A549 (cell line): ENCODE results near the gene CD58. TPM values are rescaled to one million over a fixed set of nuclear protein-coding genes. Genes with fewer than 3 reads are reported as not detected.
A peak's percentile ranks its signal among the peaks of the same experiment; 100 is the strongest.

ENCODE experiments used
- ATAC-seq, 2 experiments: fragments of 200-7000 bp in 1 of 2; fragments of >200 bp in 1 of 2; cut with Nextera tagmentation in 1 of 2; cut with Tn5 transposase in 1 of 2; 3 replicates each; pipeline versions ENCODE4 v1.8.0 to v1.9.1; 2018 to 2020; ENCODE audit warnings: mild to moderate bottlenecking in 1 of 2, moderate library complexity in 1 of 2
- CTCF ChIA-PET: fragments of 300-600 bp; sonication (Branson Sonifier 250); formaldehyde crosslinking; extraction: SDS; loops from one replicate; lab custom pipeline; 2021; ENCODE audit warnings: antibody characterized with exemption, inconsistent platforms; lab: Yijun Ruan, JAX
- POLR2A ChIA-PET: fragments of 350-600 bp; formaldehyde crosslinking; extraction: SDS; loops from one replicate; lab custom pipeline; 2021; ENCODE audit warnings: antibody characterized with exemption, inconsistent platforms; lab: Yijun Ruan, JAX
- DNase-seq, 2 experiments: peaks; one replicate each; pipeline versions ENCODE4 v3.0.0 to v3.0.0-alpha.2; 2011 to 2016; ENCODE audit warnings: low read depth in 1 of 2, low spot score in 1 of 2
- FAIRE-seq: peaks from 2 replicates; lab custom pipeline; 2011; peaks lifted over from hg19 to GRCh38; lab: Jason Lieb, UNC
- H3K27ac ChIP-seq, 2 experiments: fragments of >200 bp; sonication (Bioruptor Twin); formaldehyde crosslinking; 3 replicates each; pipeline ENCODE4 v1.5.1; 2016 to 2017
- H3K4me1 ChIP-seq: fragments of >200 bp; sonication (Bioruptor Twin); formaldehyde crosslinking; 3 replicates; pipeline ENCODE4 v1.6.1; 2016
- H3K4me2 ChIP-seq: fragments of >200 bp; sonication (Bioruptor Twin); formaldehyde crosslinking; 3 replicates; pipeline ENCODE4 v1.6.1; 2016
- H3K4me3 ChIP-seq: fragments of >200 bp; sonication (Bioruptor Twin); formaldehyde crosslinking; 3 replicates; pipeline ENCODE4 v1.5.1; 2016
- H3K9me3 ChIP-seq: fragments of >200 bp; sonication (Bioruptor Twin); formaldehyde crosslinking; 3 replicates; pipeline ENCODE4 v1.6.1; 2016
- CBX8 ChIP-seq: fragments of 200-600 bp; sonication (generic); IDR thresholded peaks from 2 replicates; pipeline ENCODE4 v1.6.1; 2016
- CEBPB ChIP-seq, 2 experiments: fragments of >200 bp in 1 of 2; sonication (Bioruptor Twin) in 1 of 2; formaldehyde crosslinking in 1 of 2; IDR thresholded peaks; 2 replicates each; pipeline ENCODE4 v1.6.1; 2012 to 2016
- ESRRA ChIP-seq: fragments of 150-350 bp; IDR thresholded peaks from 2 replicates; pipeline ENCODE4 v1.6.1; 2014; ENCODE audit warnings: mild to moderate bottlenecking, low read length, borderline replicate concordance
- FOSB ChIP-seq: fragments of 250-450 bp; sonication (Bioruptor Pico); IDR thresholded peaks from 2 replicates; pipeline ENCODE4 v1.5.0; 2020; ENCODE audit warnings: mild to moderate bottlenecking, moderate library complexity
- FOSL2 ChIP-seq, 2 experiments: fragments of 450-650 bp in 1 of 2; fragments of >200 bp in 1 of 2; sonication (Bioruptor Twin) in 1 of 2; formaldehyde crosslinking; IDR thresholded peaks; 2 replicates each; pipeline versions ENCODE4 v1.5.0 to v1.6.1; 2016 to 2020; ENCODE audit warnings: mild to moderate bottlenecking in 1 of 2, moderate library complexity in 1 of 2
- FOXS1 ChIP-seq: fragments of 250-450 bp; sonication (Bioruptor Pico); IDR thresholded peaks from 2 replicates; pipeline ENCODE4 v1.5.0; 2020; ENCODE audit warnings: mild to moderate bottlenecking, moderate library complexity
- HDAC2 ChIP-seq: fragments of 200-600 bp; sonication (generic); IDR thresholded peaks from 2 replicates; pipeline ENCODE4 v1.6.1; 2016
- HOXA7 ChIP-seq: fragments of 250-450 bp; sonication (Bioruptor Pico); IDR thresholded peaks from 2 replicates; pipeline ENCODE4 v1.5.0; 2020; ENCODE audit warnings: mild to moderate bottlenecking, moderate library complexity
- HOXB13 ChIP-seq: fragments of 250-450 bp; sonication (Bioruptor Pico); IDR thresholded peaks from 2 replicates; pipeline ENCODE4 v1.5.0; 2020; ENCODE audit warnings: low read depth, mild to moderate bottlenecking, moderate library complexity
- JUNB ChIP-seq: fragments of >200 bp; sonication (Bioruptor Twin); formaldehyde crosslinking; IDR thresholded peaks from 2 replicates; pipeline ENCODE4 v1.6.1; 2016
- KDM1A ChIP-seq: fragments of 200-600 bp; sonication (generic); IDR thresholded peaks from 2 replicates; pipeline ENCODE4 v1.6.1; 2016; ENCODE audit warnings: low read depth, mild to moderate bottlenecking
- KDM5A ChIP-seq: fragments of 200-600 bp; sonication (generic); IDR thresholded peaks from 2 replicates; pipeline ENCODE4 v1.6.1; 2016; ENCODE audit warnings: antibody characterized with exemption, mild to moderate bottlenecking
- NR3C1 ChIP-seq: fragments of >200 bp; sonication (Bioruptor Twin); formaldehyde crosslinking; IDR thresholded peaks from 3 replicates; pipeline ENCODE4 v1.6.1; 2017
- RFX5 ChIP-seq: fragments of 450-650 bp; IDR thresholded peaks from 2 replicates; pipeline ENCODE4 v1.7.1; 2014; ENCODE audit warnings: antibody characterized with exemption, mild to moderate bottlenecking, moderate library complexity
- SMC3 ChIP-seq: fragments of >200 bp; sonication (Bioruptor Twin); formaldehyde crosslinking; IDR thresholded peaks from 3 replicates; pipeline ENCODE4 v1.6.1; 2018; ENCODE audit warnings: inconsistent platforms
- SREBF2 ChIP-seq: fragments of 450-650 bp; IDR thresholded peaks from 2 replicates; pipeline ENCODE4 v1.6.1; 2014; ENCODE audit warnings: mild to moderate bottlenecking, moderate library complexity
- WGBS: methylation state at CpG from one replicate; pipeline ENCODE4 v1.1.6; 2017; ENCODE audit errors: missing lambda C conversion rate; 5-methylcytosine and 5-hydroxymethylcytosine counted together
- polyA plus RNA-seq, 4 experiments: library from polyadenylated mRNA; depleted of rRNA in 3 of 4; stranded (reverse); fragments of >200 nt; fragmentation: RNase III in 1 of 4; extraction: RNeasy Plus Mini Kit Qiagen cat#74134 plus additional on column Dnase treatment in 1 of 4; gene quantifications; 2 replicates in 3 of 4; 3 replicates in 1 of 4; pipeline ENCODE4 v1.2.3, GENCODE V29; 2011 to 2017
- TF ChIP-seq, protein P1 (sequence below): fragments of >200 bp; sonication (Bioruptor Twin); formaldehyde crosslinking; IDR thresholded peaks from 2 replicates; pipeline ENCODE4 v1.6.1; 2016
- TF ChIP-seq, protein P2 (sequence below): fragments of 150-350 bp; IDR thresholded peaks from 2 replicates; pipeline ENCODE4 v1.6.1; 2014; ENCODE audit warnings: low read depth, mild to moderate bottlenecking, low read length
- TF ChIP-seq, protein P3 (sequence below): fragments of 250-450 bp; sonication (Bioruptor Pico); IDR thresholded peaks from 2 replicates; pipeline ENCODE4 v1.5.0; 2020; ENCODE audit warnings: low read depth, mild to moderate bottlenecking, moderate library complexity
- TF ChIP-seq, protein P4 (sequence below): fragments of >200 bp; sonication (Bioruptor Twin); formaldehyde crosslinking; IDR thresholded peaks from 3 replicates; pipeline ENCODE4 v1.6.1; 2016

Gene CD58
- polyA plus RNA-seq, 2 of the 4 experiments (the other 2 are of a cell fraction): 22.4 to 38.4 TPM

DNA sequence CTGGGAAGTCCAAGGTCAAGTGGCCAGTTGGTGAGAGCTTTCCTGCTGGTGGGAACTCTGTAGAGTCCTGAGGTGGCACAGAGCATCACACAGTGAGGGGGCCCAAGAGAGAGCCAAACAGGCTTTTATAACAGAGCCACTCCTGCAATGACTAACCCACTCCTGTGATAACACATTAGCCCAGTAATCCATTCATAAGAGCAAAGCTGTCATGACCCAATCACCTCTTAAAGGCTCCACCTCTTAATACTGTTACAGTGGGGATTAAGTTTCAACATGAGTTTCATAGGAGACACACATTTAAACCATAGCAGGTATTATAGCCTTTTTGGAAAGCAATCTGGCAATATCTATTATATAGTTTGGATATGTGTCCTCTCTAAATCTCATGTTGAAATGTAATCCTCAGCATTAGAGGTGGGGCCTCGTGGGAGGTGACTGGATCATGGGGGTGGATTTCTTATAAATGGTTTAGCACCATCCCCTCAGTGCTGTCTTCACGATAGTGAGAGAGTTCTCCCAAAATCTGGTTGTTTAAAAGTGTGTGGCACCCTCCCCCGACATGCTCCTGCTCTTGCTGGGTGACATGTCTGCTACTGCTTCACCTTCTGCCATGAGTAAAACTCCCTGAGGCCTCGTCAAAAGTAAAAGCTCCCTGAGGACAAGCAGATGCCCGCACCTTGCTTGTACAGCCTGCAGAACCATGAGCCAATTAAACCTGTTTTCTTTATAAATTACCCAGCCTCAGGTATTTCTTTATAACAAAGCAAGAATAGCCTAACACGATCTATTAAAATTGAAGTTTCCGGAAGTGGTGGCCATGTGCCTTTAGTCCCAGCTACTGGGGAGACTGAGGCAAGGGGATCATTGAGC lies 64.5 kb downstream of the CD58 start:
- no peaks in the 10 kb centered on the region for H3K9me3 ChIP-seq
- ChIA-PET POLR2A (no interaction called here), CTCF (interaction anchor here (1.5 to 3.1 kb wide), 2 partner anchors 21 to 367 kb away, joined by 4 to 19 read pairs; no protein-coding TSS in a partner anchor)
- TF ChIP-seq FOSB (CRISPR knock-in tag) (no peak), SREBF2 (no peak), CEBPB (IDR thresholded peaks at IDR 0.05) (no peak), HOXA7 (no peak), JUNB (no peak), RFX5 (no peak), HDAC2 (no peak), NR3C1 (no peak), SMC3 (no peak), ESRRA (no peak), CBX8 (no peak), KDM5A (no peak), HOXB13 (CRISPR knock-in tag) (no peak), KDM1A (no peak), FOXS1 (no peak)
- TF ChIP-seq, protein P1, sequence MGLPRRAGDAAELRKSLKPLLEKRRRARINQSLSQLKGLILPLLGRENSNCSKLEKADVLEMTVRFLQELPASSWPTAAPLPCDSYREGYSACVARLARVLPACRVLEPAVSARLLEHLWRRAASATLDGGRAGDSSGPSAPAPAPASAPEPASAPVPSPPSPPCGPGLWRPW: no peak
- TF ChIP-seq, protein P2, sequence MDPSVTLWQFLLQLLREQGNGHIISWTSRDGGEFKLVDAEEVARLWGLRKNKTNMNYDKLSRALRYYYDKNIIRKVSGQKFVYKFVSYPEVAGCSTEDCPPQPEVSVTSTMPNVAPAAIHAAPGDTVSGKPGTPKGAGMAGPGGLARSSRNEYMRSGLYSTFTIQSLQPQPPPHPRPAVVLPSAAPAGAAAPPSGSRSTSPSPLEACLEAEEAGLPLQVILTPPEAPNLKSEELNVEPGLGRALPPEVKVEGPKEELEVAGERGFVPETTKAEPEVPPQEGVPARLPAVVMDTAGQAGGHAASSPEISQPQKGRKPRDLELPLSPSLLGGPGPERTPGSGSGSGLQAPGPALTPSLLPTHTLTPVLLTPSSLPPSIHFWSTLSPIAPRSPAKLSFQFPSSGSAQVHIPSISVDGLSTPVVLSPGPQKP: no peak
- TF ChIP-seq, protein P3, sequence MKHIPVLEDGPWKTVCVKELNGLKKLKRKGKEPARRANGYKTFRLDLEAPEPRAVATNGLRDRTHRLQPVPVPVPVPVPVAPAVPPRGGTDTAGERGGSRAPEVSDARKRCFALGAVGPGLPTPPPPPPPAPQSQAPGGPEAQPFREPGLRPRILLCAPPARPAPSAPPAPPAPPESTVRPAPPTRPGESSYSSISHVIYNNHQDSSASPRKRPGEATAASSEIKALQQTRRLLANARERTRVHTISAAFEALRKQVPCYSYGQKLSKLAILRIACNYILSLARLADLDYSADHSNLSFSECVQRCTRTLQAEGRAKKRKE (CRISPR knock-in tag): no peak
- 76% methylated on average over 7 of the region's 7 CpGs for WGBS
- H3K4me1 ChIP-seq: peaks cover 69% of the 10 kb centered on the region
- peak overlapping the region in 1 of 2 experiments; percentile 44; a peak in 2 of 6 replicates for H3K27ac ChIP-seq
- peak overlapping the region; percentile 38; the same call in 2 of the 3 replicates for H3K4me2 ChIP-seq
- no peak overlapping the region for H3K4me3 ChIP-seq
- no peak for FAIRE-seq
- ATAC-seq: peak in 1 of 2 experiments; percentile 18; a peak in 1 of 6 replicates
- DNase-seq: peak in 1 of 2 experiments; percentile 27

DNA sequence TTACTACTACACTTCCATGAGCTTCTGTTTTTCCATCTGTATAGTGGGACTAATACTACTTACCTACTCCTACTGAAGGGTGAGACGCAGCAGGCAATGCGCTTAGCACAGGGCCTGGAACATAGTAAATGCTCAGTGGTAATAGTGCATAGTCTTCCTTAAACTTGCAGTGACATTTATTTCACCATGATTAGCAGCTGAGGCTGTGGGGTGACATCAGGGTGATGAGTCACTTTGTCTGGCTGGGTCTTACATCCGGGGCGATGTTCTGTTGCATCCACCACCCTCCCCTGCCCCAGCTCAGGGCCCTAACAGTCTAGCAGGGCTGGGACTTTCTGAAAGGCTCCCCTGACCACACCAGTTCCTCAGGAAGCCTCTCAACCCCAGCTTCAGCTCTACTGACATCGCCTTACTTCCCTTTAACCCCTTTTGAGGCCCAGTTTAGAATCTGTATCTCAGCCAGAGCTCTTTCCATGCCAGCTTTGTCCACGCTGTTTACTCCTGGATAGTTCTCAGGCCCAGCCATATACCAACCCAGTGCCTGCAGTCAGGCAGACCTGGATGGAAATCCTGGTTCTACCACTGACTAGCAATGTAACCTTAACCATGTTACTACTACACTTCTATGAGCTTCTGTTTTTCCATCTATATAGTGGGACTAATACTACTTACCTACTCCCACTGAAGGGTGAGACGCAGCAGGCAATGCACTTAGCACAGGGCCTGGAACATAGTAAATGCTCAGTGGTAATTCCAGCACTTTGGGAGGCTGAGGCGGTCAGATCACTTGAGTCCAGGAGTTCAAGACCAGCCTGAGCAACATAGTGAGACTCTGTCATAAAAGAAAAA lies 66.3 kb downstream of the CD58 start:
- H3K9me3 ChIP-seq: no peaks in the 10 kb centered on the region
- TF ChIP-seq, protein P4, sequence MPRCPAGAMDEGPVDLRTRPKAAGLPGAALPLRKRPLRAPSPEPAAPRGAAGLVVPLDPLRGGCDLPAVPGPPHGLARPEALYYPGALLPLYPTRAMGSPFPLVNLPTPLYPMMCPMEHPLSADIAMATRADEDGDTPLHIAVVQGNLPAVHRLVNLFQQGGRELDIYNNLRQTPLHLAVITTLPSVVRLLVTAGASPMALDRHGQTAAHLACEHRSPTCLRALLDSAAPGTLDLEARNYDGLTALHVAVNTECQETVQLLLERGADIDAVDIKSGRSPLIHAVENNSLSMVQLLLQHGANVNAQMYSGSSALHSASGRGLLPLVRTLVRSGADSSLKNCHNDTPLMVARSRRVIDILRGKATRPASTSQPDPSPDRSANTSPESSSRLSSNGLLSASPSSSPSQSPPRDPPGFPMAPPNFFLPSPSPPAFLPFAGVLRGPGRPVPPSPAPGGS: no peak
- TF ChIP-seq FOSL2 (IDR thresholded peaks at IDR 0.05): peak; percentile 33; the same call in 1 of the 2 replicates
- TF ChIP-seq FOSL2 (CRISPR knock-in tag; IDR thresholded peaks at IDR 0.05): peak; percentile 22; the same call in 1 of the 2 replicates
- TF ChIP-seq, all 56 proteins: peak for 1
- Histone ChIP-seq H3K4me2 (peak overlapping the region; percentile 48), H3K4me3 (no peak overlapping the region), H3K27ac (peak overlapping the region; percentile 67 to 84), H3K4me1 (peaks cover 58% of the 10 kb centered on the region)
- FAIRE-seq (no peak), DNase-seq (peak; percentile 8 to 48), ATAC-seq (peak in 1 of 2 experiments; percentile 45; a peak in 3 of 6 replicates)
- 61% methylated on average over 8 of the region's 8 CpGs for WGBS
- POLR2A ChIA-PET: no interaction called here
- CTCF ChIA-PET: interaction anchor here (3.1 kb wide), 1 partner anchor 365 kb away, joined by 19 read pairs; no protein-coding TSS in a partner anchor
